Measurements from ENCODE around the gene VEZT.

- TF ChIP-seq POLR2A (IDR thresholded peaks at IDR 0.05): no peak
- TF ChIP-seq CTCF (IDR thresholded peaks at IDR 0.05): no peak
- TF ChIP-seq EP300 (IDR thresholded peaks at IDR 0.05): no peak
- TF ChIP-seq POLR2AphosphoS5 (IDR thresholded peaks at IDR 0.05): no peak
Measured at GRCh38 chr12:95185854-95186253, 31.8 kb upstream of the VEZT start.

Measured in suprapubic skin (tissue), 4 donors.